Activated T-cell treated with anti-CD3 and anti-CD28 coated beads for 48 hours (primary cell): ENCODE measurements around the gene PDE11A.

ENCODE experiments used
- DNase-seq: peaks from one replicate; pipeline ENCODE4 v3.0.0-alpha.2; 2020; ENCODE audit warnings: low read depth

The PDE11A gene

GRCh38 chr2:177595126-177595845, 477.3 kb downstream of the PDE11A start:
- DNase-seq, result no peak

- no peak for DNase-seq
Observed at GRCh38 chr2:177593402-177593801, 479.2 kb downstream of the PDE11A start.

GRCh38 chr2:177592945-177593344, 479.6 kb downstream of the PDE11A start:
- DNase-seq, result no peak

- no peak for DNase-seq
Observed at GRCh38 chr2:177592397-177592796, 480.2 kb downstream of the PDE11A start.

- DNase-seq, result no peak
Observed at GRCh38 chr2:177589186-177589585, 483.4 kb downstream of the PDE11A start.

GRCh38 chr2:177588671-177589070, 483.9 kb downstream of the PDE11A start:
- no peak for DNase-seq

- DNase-seq, result no peak
Observed at GRCh38 chr2:177587371-177587770, 485.2 kb downstream of the PDE11A start.

GRCh38 chr2:177586154-177586553, 486.4 kb downstream of the PDE11A start:
- no peak for DNase-seq

- no peak for DNase-seq
Observed at GRCh38 chr2:177585234-177585863, 487.2 kb downstream of the PDE11A start.

GRCh38 chr2:177584030-177584692, 488.4 kb downstream of the PDE11A start:
- no peak for DNase-seq

GRCh38 chr2:177582000-177582399, 490.6 kb downstream of the PDE11A start:
- DNase-seq, result no peak

- no peak for DNase-seq
Observed at GRCh38 chr2:177579486-177580036, 493.0 kb downstream of the PDE11A start.

GRCh38 chr2:177578454-177578853, 494.1 kb downstream of the PDE11A start:
- no peak for DNase-seq

- no peak for DNase-seq
Observed at GRCh38 chr2:177577075-177577474, 495.5 kb downstream of the PDE11A start.

GRCh38 chr2:177575358-177575757, 497.2 kb downstream of the PDE11A start:
- no peak for DNase-seq

GRCh38 chr2:177574356-177574755, 498.2 kb downstream of the PDE11A start:
- DNase-seq, result no peak
